NCI-H1092 treated with DMSO at 0.1 percent for 48 hours (cell line): Measurements from ENCODE around the gene GATA5.

Experiments
- DNase-seq: peaks from one replicate; lab custom pipeline; 2025; lab: John Stamatoyannopoulos, UW

Gene GATA5

GRCh38 chr20:62475772-62476055, at the start of gene GATA5:
GATA5 (minus strand) TSS chr20:62475995; CDS start chr20:62475521, 474 bp downstream.
- no peak for DNase-seq

DNA sequence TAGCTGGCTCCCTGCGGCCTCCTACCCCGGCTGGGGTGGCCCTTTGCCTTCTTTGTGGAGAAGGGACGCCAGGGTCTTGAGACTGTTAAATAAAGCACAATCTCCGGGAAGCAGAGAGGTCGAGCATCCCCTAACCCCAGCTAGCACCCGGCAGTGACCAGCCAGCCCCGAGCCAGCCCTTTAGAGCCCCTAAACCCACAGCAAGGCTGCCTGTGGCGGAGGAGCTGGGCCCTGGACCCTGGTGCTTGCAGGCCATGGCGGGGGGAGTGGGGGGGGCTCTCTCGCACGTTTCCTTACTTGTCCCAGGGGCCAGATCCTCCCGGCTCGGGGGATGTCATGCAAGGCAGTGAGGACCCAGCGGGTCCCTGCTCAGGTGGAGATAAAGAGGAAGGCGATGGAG, 49.2 kb upstream of the GATA5 start:
- DNase-seq, result no peak

DNA sequence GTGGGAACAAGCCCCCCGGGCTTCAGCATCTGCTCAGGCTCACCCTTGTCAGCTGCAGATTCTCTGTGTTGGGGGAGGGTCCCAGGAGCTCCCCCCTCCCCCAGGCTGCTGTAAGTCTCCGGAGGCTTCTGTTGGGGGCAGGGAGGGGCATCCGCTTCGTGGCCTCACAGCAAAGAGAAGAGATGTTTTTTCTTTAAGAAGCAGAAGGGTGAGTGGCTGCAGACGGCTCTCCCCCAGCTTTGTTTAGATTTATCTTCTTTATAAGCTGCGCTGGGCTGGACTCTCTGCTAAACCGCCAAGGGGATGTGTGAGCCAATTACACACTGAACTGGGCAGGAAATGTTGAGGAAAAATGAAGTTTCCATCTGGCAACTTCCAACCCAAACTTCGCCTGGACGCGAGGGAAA, 48.7 kb upstream of the GATA5 start:
- DNase-seq, result no peak

GRCh38 chr20:62523473-62524203, 47.8 kb upstream of the GATA5 start:
- no peak for DNase-seq

DNA sequence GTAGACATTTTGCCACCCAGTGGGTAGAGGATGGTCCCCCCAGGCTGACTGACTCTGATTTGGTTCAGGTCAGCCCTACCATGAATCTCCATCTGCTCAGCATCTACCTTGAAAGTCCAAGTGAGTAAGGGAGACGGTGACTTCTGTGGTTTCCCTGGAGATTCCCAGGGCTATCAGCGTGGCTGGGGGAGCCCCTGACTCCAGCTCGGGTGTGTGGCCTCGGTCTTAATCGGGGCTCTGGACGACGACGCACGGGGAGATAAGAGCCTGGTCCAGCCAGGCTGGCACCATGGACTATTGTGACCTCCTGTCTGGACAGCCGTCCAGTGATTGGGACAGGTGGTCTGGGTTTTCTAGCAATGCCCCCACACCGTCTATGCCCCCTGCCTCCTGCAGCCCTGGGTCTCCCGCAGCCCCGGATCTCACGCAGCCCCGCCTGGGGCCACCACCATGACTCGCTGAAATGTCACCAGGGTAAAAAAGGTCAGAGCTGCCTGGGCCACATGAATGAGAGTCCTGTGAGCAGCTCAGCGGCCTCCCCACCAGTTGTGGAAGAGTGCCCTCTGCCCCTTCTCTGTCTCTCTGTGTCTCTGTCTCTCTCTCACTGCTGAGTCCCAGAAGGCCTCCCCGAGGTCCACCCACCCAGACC, 47.1 kb upstream of the GATA5 start:
- no peak for DNase-seq

GRCh38 chr20:62519826-62520225, 44.0 kb upstream of the GATA5 start:
- DNase-seq, result no peak

- DNase-seq, result no peak
These were observed 43.1 kb upstream of the GATA5 start for GRCh38 chr20:62518911-62519310.

DNA sequence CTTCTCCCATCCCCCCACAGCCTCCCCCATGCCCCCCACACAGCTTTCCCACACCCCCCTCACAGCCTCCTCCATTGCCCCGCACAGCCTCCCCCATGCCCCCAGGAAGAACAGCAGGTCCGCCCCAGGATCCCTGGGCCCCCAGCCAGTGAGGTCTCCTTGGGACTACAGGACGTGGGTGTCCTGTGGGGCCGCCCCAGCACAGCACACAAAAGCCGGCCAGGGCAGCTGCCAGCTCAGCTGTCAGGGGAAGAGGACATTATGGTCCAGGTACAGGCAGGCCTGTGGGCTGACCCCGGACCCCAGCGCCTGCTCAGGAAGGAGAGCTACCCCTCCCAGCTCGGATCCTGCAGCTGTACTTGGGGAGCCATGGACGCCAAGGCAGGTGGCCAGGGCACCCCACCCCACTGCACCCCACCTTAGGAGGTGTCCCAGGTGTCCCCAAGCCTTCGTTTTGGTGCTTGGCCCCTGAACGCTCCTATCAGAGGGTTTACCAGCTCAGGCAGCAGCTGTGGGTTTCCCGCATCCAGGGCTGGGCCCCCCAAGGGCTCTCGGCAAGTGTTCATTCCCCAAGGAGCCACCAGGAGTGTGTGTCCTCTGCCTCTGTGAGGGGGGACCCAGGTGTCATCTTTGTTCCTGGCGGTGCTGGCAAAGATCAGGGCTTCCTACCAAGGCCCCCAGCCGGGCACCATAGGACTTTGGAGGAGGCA, 42.3 kb upstream of the GATA5 start:
- no peak for DNase-seq

GRCh38 chr20:62517168-62517567, 41.4 kb upstream of the GATA5 start:
- DNase-seq, result no peak

GRCh38 chr20:62516338-62516737, 40.5 kb upstream of the GATA5 start:
- DNase-seq, result no peak

GRCh38 chr20:62515826-62516225, 40.0 kb upstream of the GATA5 start:
- no peak for DNase-seq

DNA sequence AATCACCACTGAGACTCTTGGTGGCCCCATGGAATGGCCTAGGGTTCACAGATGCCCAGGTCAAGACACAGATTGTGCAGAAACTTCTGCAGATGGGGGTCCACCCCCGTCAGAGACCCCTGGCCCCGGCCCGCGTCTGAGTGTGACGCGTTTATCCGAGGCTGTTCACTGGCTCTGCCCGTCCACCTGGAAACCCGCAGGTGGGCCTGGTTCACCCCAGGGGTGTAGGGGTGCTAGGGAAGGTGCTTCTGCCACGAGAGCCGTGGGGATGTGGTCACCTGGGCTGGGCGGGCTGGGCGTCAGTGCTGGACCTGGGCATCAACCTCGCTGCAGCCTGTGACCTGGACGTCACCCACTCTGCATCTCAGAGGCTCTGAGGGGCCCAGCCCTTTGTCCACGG, 39.5 kb upstream of the GATA5 start:
- no peak for DNase-seq

GRCh38 chr20:62513991-62514390, 38.2 kb upstream of the GATA5 start:
- DNase-seq, result no peak

- no peak for DNase-seq
These were observed 36.3 kb upstream of the GATA5 start for GRCh38 chr20:62511915-62512610.

- DNase-seq, result no peak
These were observed 35.6 kb upstream of the GATA5 start for GRCh38 chr20:62511300-62511914.

- DNase-seq, result no peak
These were observed 32.9 kb upstream of the GATA5 start for GRCh38 chr20:62508641-62509051.

DNA sequence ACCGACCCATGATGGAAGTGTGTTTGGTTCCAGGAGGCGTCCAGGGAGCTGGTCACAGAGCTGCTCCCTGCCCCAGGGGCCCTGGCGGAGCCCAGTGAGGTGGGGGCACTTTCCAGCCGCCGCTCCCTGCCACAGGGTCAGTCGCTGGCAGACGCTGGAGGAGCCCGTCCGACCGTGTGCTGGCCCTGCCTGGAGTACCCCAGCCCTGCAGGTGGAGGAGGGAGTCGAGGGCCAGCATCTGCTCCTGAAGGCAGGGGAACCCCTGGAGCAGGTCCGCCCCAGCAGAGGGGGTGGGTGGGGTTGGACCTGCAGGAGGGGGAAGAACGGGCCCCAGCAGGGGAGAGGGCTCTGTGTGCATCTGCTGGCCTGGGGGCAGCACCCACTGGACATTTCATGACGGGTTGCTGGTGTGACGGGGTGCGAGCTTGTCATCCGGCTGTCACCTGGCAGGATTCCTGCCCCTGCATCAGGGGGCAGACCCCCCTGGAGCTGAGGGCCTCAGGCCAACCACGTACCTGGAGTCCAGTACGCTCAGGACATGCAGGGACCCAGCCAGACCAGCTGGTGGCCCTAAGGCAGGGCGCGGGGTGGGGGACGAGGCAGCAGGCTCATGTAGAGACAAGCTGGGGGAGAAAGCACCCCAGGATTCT, 32.3 kb upstream of the GATA5 start:
- no peak for DNase-seq

GRCh38 chr20:62507323-62507722, 31.5 kb upstream of the GATA5 start:
- DNase-seq, result no peak

GRCh38 chr20:62506791-62507190, 31.0 kb upstream of the GATA5 start:
- no peak for DNase-seq

GRCh38 chr20:62506087-62506486, 30.3 kb upstream of the GATA5 start:
- no peak for DNase-seq

DNA sequence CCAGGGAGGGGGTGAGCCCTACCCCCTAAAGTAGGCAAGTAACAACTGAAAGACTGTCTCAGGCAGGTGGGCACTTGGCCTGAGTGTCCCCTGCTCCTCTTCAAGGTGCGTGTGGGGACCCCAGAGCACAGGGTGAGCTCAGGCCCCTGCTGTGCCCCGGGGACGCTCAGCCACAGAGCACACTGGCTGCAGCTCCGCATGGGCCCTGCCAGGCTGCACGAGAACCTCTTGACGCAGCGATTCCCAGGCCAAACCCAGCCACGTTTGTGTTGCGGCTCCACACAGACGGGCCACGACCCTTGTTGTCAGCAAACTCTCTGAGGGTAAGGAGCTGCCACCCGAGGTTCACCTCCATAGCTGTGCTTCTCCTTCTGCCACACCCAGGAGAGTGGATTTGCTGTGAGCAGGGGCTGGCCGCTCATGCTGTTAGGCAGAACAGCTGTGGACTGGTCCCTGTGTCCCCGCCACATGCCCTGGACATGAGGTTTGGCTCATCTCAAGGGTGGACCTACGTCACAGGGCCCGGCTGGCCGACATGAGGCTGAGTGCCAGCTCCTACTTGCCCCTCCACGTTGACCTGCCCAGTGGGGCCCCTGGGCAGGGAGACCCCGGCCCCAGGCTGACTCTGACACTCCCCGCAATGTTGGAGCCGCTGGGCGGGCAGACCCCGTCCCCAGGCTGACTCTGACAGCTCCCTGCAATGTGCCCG, 29.7 kb upstream of the GATA5 start:
- no peak for DNase-seq
